ENCODE data around the gene KIF6.
"Not testable (repeated sequence)": the region's sequence is repeated elsewhere in the genome, so short reads cannot be mapped to it uniquely, and the experiment has no call there.

KIF6 gene

DNA sequence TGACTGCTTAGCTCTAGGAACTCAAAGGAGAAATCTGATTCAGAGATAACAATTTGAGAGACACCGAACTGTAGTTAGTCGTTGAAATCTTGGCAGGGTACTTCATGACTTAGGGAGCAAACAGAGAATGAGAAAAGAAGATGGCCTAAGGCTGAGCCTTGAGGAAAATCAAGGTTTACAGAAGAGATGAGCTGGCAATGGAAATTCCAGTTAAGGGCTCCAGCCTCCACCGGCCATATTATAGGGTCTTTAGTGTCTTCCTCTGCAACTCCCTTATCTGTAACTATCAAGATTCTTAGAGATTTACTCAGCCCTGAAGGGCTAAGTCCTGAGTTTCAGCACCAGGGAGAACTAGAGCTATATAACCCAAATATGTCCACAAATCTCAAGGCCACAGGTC, 437.6 kb downstream of the KIF6 start:
- CTCF ChIA-PET = no interaction called here
- TF ChIP-seq, protein P1, sequence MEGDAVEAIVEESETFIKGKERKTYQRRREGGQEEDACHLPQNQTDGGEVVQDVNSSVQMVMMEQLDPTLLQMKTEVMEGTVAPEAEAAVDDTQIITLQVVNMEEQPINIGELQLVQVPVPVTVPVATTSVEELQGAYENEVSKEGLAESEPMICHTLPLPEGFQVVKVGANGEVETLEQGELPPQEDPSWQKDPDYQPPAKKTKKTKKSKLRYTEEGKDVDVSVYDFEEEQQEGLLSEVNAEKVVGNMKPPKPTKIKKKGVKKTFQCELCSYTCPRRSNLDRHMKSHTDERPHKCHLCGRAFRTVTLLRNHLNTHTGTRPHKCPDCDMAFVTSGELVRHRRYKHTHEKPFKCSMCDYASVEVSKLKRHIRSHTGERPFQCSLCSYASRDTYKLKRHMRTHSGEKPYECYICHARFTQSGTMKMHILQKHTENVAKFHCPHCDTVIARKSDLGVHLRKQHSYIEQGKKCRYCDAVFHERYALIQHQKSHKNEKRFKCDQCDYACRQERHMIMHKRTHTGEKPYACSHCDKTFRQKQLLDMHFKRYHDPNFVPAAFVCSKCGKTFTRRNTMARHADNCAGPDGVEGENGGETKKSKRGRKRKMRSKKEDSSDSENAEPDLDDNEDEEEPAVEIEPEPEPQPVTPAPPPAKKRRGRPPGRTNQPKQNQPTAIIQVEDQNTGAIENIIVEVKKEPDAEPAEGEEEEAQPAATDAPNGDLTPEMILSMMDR (IDR thresholded peaks at IDR 0.05; ENCODE audit: control extremely low read depth, extremely low read depth, low read depth, missing control alignments) = no peak

DNA sequence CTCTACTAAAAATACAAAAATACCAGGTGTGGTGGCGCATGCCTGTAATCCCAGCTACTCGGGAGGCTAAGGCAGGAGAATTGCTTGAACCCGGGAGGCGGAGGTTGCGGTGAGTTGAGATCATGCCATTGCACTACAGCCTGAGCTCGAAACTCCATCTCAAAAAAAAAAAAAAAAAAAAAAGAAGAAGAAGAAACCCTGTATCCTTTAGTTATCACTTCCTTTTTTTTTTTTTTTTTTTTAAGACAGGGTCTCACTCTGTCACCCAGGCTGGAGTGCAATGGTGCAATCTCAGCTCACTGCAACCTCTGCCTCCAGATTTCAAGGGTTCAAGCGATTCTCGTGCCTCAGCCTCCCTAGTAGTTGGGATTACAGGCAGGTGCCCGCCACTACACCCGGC, 438.6 kb downstream of the KIF6 start:
- DNase-seq (ENCODE audit: extremely low spot score); CTCF ChIA-PET; POLR2A ChIA-PET: not testable (repeated sequence)

More for the DNA sequence above, 437.6 kb downstream of the KIF6 start:
- no peak for DNase-seq (ENCODE audit: extremely low spot score)
- POLR2A ChIA-PET = no interaction called here

DNA sequence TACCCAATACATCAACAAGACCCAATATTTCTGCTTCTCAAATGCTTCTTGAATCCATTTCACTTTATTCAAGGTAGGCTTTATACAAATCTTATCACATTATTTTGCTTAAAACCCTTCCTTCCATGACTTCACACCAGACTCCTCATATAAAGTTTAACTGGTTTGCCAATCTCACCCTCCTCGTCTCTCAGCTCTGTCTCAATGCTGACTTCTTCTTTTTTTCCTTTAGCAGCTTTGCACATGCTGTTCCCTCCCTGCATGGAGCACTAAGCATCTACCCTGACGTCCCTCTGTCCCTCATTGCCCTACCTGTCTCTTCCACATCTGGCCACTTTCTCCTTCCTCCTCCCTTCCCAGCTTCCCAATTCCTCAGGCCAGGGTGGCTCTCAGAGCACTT, 442.4 kb downstream of the KIF6 start:
- CTCF ChIA-PET = interaction anchor here (1.0 kb wide), 1 partner anchor 20 kb away, joined by 4 read pairs; no protein-coding TSS in a partner anchor
- TF ChIP-seq, protein P1 (IDR thresholded peaks at IDR 0.05; ENCODE audit: control extremely low read depth, extremely low read depth, low read depth, missing control alignments) = no peak
- POLR2A ChIA-PET = no interaction called here
- DNase-seq (ENCODE audit: extremely low spot score) = no peak

DNA sequence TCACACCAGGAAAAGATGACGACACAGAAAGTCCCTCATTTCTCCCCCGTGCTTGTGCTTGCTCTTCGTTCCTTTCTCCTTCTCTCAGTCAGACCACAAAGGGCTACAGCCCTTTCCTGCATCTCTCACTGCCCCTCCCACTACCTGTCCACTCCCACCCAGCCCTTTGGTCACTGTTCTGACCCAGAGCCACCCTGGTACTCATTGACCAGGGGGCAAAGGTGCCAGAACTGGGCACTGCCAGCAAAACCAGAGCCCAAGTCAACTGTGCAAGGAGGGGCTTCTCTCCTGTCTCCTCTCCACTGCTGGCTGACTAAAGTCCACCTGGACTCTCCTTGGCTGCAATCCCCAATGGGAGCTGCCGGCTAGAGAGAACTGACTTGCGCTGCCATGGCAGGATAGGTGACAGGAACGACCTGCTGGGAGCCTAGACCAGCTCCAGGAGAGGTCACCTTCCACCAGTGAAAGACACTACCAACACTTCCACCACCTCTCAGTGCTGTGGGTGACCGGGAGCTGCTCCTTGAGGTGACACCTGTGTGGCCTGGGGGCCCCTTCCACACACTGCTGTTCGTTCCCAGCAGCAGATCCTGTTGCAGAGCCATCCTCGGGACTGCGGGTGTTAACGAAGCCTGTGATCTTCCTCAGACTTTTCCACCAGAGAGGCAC, 443.8 kb downstream of the KIF6 start:
- TF ChIP-seq, protein P1 (IDR thresholded peaks at IDR 0.05; ENCODE audit: control extremely low read depth, extremely low read depth, low read depth, missing control alignments) = no peak
- ChIA-PET POLR2A (no interaction called here), CTCF (no interaction called here)
- no peak for DNase-seq (ENCODE audit: extremely low spot score)

DNA sequence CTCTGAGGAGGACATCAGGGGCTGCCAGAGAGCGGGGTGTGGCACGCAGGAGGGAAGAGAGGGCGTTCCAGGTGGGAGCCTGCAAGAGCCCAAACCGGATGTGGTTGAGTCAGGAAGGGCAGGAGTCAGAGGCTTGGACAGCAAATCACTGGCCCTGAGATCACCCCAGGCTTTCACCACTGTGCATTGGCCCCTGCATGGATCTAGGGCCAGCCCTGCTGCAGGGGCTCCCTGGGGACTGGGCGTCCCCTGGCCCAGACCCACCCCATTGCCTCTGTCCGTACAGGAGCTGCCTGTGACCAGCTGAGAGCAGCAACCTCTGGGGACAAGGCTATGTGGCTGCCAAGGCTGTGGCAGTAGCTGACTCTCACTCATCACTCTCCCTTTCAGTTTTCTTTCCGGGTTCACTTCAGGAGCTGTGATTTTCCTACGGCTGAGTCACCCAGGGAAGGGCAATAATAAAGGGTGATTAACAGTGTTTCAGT, 444.9 kb downstream of the KIF6 start:
- DNase-seq (ENCODE audit: extremely low spot score) = no peak
- POLR2A ChIA-PET = no interaction called here
- CTCF ChIA-PET = no interaction called here
- TF ChIP-seq, protein P1 (IDR thresholded peaks at IDR 0.05; ENCODE audit: control extremely low read depth, extremely low read depth, low read depth, missing control alignments) = no peak
